PC-3 (cell line): ENCODE measurements around the gene NAV2. TPM values are rescaled to one million over a fixed set of nuclear protein-coding genes. Genes with fewer than 3 reads are reported as not detected.

Source experiments
- ATAC-seq: fragments of 200-7000 bp; cut with Tn5 transposase; 2 replicates; pipeline ENCODE4 v1.9.1; 2020; ENCODE audit warnings: mild to moderate bottlenecking, moderate library complexity
- BruUV-seq: library from RNA; stranded (reverse); fragments of 400-500 nt; replicated peaks from 2 replicates; lab custom pipeline; 2021; lab: Mats Ljungman, UMichigan
- CTCF ChIA-PET: fragments of 300-600 bp; sonication (Branson Sonifier 250); formaldehyde crosslinking; loops from one replicate; lab custom pipeline; 2022; ENCODE audit warnings: antibody characterized with exemption; lab: Charles Lee
- POLR2A ChIA-PET: fragments of 300-600 bp; sonication (Branson Sonifier 250); formaldehyde crosslinking; loops from one replicate; lab custom pipeline; 2022; ENCODE audit warnings: antibody characterized with exemption; ENCODE audit not compliant: unreplicated experiment; lab: Charles Lee
- DNase-seq: peaks from one replicate; pipeline ENCODE4 v3.0.0-alpha.2; 2015
- H2AFZ ChIP-seq: fragments of 300-600 bp; sonication (generic); 2 replicates; pipeline ENCODE4 v1.6.0; 2016; ENCODE audit warnings: antibody characterized with exemption, low read length
- H3F3A ChIP-seq: fragments of 300-600 bp; sonication (generic); one replicate; pipeline ENCODE4 v1.6.0; 2017; ENCODE audit warnings: antibody characterized with exemption, low read length, control low read depth, mild to moderate bottlenecking; ENCODE audit not compliant: unreplicated experiment
- H3K27ac ChIP-seq: fragments of 300-600 bp; sonication (generic); 2 replicates; pipeline ENCODE4 v1.5.1; 2016; ENCODE audit warnings: mild to moderate bottlenecking, low read length
- H3K27me3 ChIP-seq: fragments of 300-600 bp; sonication (generic); 2 replicates; pipeline ENCODE4 v1.6.1; 2016; ENCODE audit warnings: low read length, mixed read lengths
- H3K36me3 ChIP-seq: fragments of 300-600 bp; sonication (generic); 2 replicates; pipeline ENCODE4 v1.6.1; 2016; ENCODE audit warnings: low read depth, mixed run types, low read length, mixed read lengths
- H3K4me1 ChIP-seq: fragments of 300-600 bp; sonication (generic); 2 replicates; pipeline ENCODE4 v1.5.1; 2016; ENCODE audit warnings: low read length; ENCODE audit not compliant: insufficient read depth
- H3K4me2 ChIP-seq: fragments of 300-600 bp; sonication (generic); 2 replicates; pipeline ENCODE4 v1.6.0; 2016; ENCODE audit warnings: low read length
- H3K4me3 ChIP-seq: fragments of 300-600 bp; sonication (generic); 2 replicates; pipeline ENCODE4 v1.5.1; 2016; ENCODE audit warnings: mild to moderate bottlenecking, low read length, mixed read lengths
- H3K79me2 ChIP-seq: fragments of 300-600 bp; sonication (generic); 2 replicates; pipeline ENCODE4 v1.6.1; 2017; ENCODE audit warnings: low read length, mixed read lengths
- H3K9ac ChIP-seq: fragments of 300-600 bp; sonication (generic); 2 replicates; pipeline ENCODE4 v1.6.0; 2016; ENCODE audit warnings: mild to moderate bottlenecking, low read length
- H3K9me2 ChIP-seq: fragments of 300-600 bp; sonication (generic); replicated peaks from 2 replicates; pipeline ENCODE4 v1.6.1; 2016; ENCODE audit warnings: mixed run types, low read length, mixed read lengths
- H3K9me3 ChIP-seq: fragments of 300-600 bp; sonication (generic); 2 replicates; pipeline ENCODE4 v1.6.1; 2016; ENCODE audit warnings: low read length, mixed read lengths
- H4K20me1 ChIP-seq: fragments of 300-600 bp; sonication (generic); 2 replicates; pipeline ENCODE4 v1.6.1; 2016; ENCODE audit warnings: low read length, mixed read lengths
- CTCF ChIP-seq: fragments of 300-600 bp; sonication (generic); conservative IDR thresholded peaks from 2 replicates; pipeline ENCODE4 v1.5.1; 2017; ENCODE audit warnings: antibody characterized with exemption, low read depth, mild to moderate bottlenecking, low read length
- EZH2 ChIP-seq: fragments of 300-600 bp; sonication (generic); IDR thresholded peaks from one replicate; pipeline ENCODE4 v1.6.1; 2017; ENCODE audit warnings: antibody characterized with exemption, mild to moderate bottlenecking, low read length; ENCODE audit not compliant: unreplicated experiment
- EZH2phosphoT487 ChIP-seq: fragments of 300-600 bp; sonication (generic); IDR thresholded peaks from 2 replicates; pipeline ENCODE4 v1.6.1; 2018; ENCODE audit warnings: mild to moderate bottlenecking, antibody characterized with exemption, low read length, borderline replicate concordance
- intact Hi-C: fragments of 100-400 bp; cut with micrococcal nuclease; formaldehyde crosslinking; loops from 2 replicates; pipeline ENCODE4 v1.9.0; 2023
- total RNA-seq: library from RNA; depleted of rRNA; stranded (reverse); fragments of >200 nt; gene quantifications from 2 replicates; pipeline ENCODE4 v1.2.3, GENCODE V29; 2014

NAV2 gene
- total RNA-seq, 1 experiment from 2014 or later = 10.4 TPM

GRCh38 chr11:20046416-20046815 lies 333.8 kb downstream of the NAV2 start:
- no peak overlapping the region for H3K27ac ChIP-seq
- H3K79me2 ChIP-seq = no peaks in the 10 kb centered on the region
- no peak for TF ChIP-seq EZH2phosphoT487
- ChIA-PET POLR2A (no interaction called here), CTCF (no interaction called here)
- no peaks in the 10 kb centered on the region for H3K9me2 ChIP-seq
- H3K9ac ChIP-seq = no peak overlapping the region
- no TSS peak for BruUV-seq
- no peaks in the 10 kb centered on the region for H4K20me1 ChIP-seq
- no peaks in the 10 kb centered on the region for H3F3A ChIP-seq
- H2AFZ ChIP-seq = no peak overlapping the region
- DNase-seq (no peak), ATAC-seq (no peak)
- intact Hi-C loops = no loop called here
- H3K27me3 ChIP-seq = no peaks in the 10 kb centered on the region
- no peak overlapping the region for H3K4me2 ChIP-seq
- no peaks in the 10 kb centered on the region for H3K9me3 ChIP-seq
- H3K4me1 ChIP-seq = peaks cover 13% of the 10 kb centered on the region
- peaks cover 13% of the 10 kb centered on the region for H3K36me3 ChIP-seq
- H3K4me3 ChIP-seq = no peak overlapping the region

- Histone ChIP-seq H3K27ac (no peak overlapping the region), H2AFZ (no peak overlapping the region), H3K9ac (no peak overlapping the region), H3K4me1 (peaks cover 5% of the 10 kb centered on the region), H3K36me3 (peaks cover 13% of the 10 kb centered on the region), H3K9me2 (no peaks in the 10 kb centered on the region), H3K9me3 (no peaks in the 10 kb centered on the region), H4K20me1 (no peaks in the 10 kb centered on the region), H3F3A (no peaks in the 10 kb centered on the region), H3K27me3 (no peaks in the 10 kb centered on the region), H3K4me3 (no peak overlapping the region), H3K4me2 (no peak overlapping the region), H3K79me2 (no peaks in the 10 kb centered on the region)
- intact Hi-C loops = no loop called here
- DNase-seq = no peak
- BruUV-seq = no TSS peak
- ChIA-PET POLR2A (no interaction called here), CTCF (no interaction called here)
- no peak for ATAC-seq
- no peak for TF ChIP-seq CTCF
- no peak for TF ChIP-seq EZH2
- TF ChIP-seq EZH2phosphoT487 = no peak
Observed at GRCh38 chr11:20047006-20047768, 334.6 kb downstream of the NAV2 start.

- no TSS peak for BruUV-seq
- H3K27me3 ChIP-seq = no peaks in the 10 kb centered on the region
- H3K4me2 ChIP-seq = no peak overlapping the region
- H4K20me1 ChIP-seq = no peaks in the 10 kb centered on the region
- no peaks in the 10 kb centered on the region for H3K79me2 ChIP-seq
- no peak overlapping the region for H2AFZ ChIP-seq
- TF ChIP-seq CTCF = no peak
- no peak overlapping the region for H3K9ac ChIP-seq
- H3K9me3 ChIP-seq = no peaks in the 10 kb centered on the region
- intact Hi-C loops = no loop called here
- H3F3A ChIP-seq = no peaks in the 10 kb centered on the region
- no peaks in the 10 kb centered on the region for H3K9me2 ChIP-seq
- ChIA-PET CTCF (no interaction called here), POLR2A (no interaction called here)
- no peak overlapping the region for H3K4me3 ChIP-seq
- H3K36me3 ChIP-seq = peaks cover 13% of the 10 kb centered on the region
- no peak for DNase-seq
- ATAC-seq = no peak
- no peaks in the 10 kb centered on the region for H3K4me1 ChIP-seq
- no peak overlapping the region for H3K27ac ChIP-seq
Observed at GRCh38 chr11:20047769-20048154, 335.1 kb downstream of the NAV2 start.
